Endothelial cell of umbilical vein (primary cell): ENCODE data around the gene ZNF254. TPM values are rescaled to one million over a fixed set of nuclear protein-coding genes. Genes with fewer than 3 reads are reported as not detected.

ENCODE experiments used
- BruUV-seq: library from RNA; stranded (reverse); fragments of 400-500 nt; replicated peaks from 2 replicates; lab custom pipeline; 2021; lab: Mats Ljungman, UMichigan
- CTCF ChIA-PET: fragments of 300-600, 350-600 bp; sonication (Branson Sonifier 250); formaldehyde crosslinking; loops from one replicate; lab custom pipeline; 2021; ENCODE audit warnings: antibody characterized with exemption, inconsistent platforms; lab: Charles Lee
- POLR2A ChIA-PET: fragments of 300-600, 350-600 bp; sonication (Branson Sonifier 250); formaldehyde crosslinking; loops from one replicate; lab custom pipeline; 2021; ENCODE audit warnings: antibody characterized with exemption, inconsistent platforms; lab: Charles Lee
- DNase-seq: peaks from one replicate; pipeline ENCODE4 v3.0.0-alpha.2; 2011; ENCODE audit warnings: low read depth, low spot score
- FAIRE-seq: peaks from 2 replicates; lab custom pipeline; 2011; peaks lifted over from hg19 to GRCh38; lab: Jason Lieb, UNC
- H2AFZ ChIP-seq: 2 replicates; pipeline ENCODE4 v1.6.0; 2012; ENCODE audit warnings: low read depth, low read length, control low read depth, inconsistent platforms
- H3K27ac ChIP-seq: 2 replicates; pipeline ENCODE4 v1.5.1; 2011; ENCODE audit warnings: low read depth, mild to moderate bottlenecking, control low read depth, low read length, moderate library complexity; ENCODE audit not compliant: insufficient read depth
- H3K27me3 ChIP-seq, 2 experiments: 2 replicates each; pipeline versions ENCODE4 v1.6.0 to v1.6.1; 2011; ENCODE audit warnings: low read length in 2 of 2, mixed read lengths in 1 of 2; ENCODE audit not compliant: control insufficient read depth in 2 of 2, insufficient read depth in 2 of 2
- H3K36me3 ChIP-seq, 2 experiments: 2 replicates in 1 of 2; 3 replicates in 1 of 2; pipeline ENCODE4 v1.5.1; 2011; ENCODE audit warnings: low read length in 2 of 2, mild to moderate bottlenecking in 1 of 2, moderate library complexity in 1 of 2; ENCODE audit not compliant: control insufficient read depth in 2 of 2, insufficient read depth in 2 of 2; ENCODE audit errors: extremely low read depth in 1 of 2
- H3K4me1 ChIP-seq: 3 replicates; pipeline ENCODE4 v1.5.1; 2011; ENCODE audit warnings: mild to moderate bottlenecking, low read length; ENCODE audit not compliant: control insufficient read depth, insufficient read depth; ENCODE audit errors: extremely low read depth
- H3K4me2 ChIP-seq: 2 replicates; pipeline ENCODE4 v1.6.1; 2011; ENCODE audit warnings: low read length, control low read depth, mixed read lengths; ENCODE audit not compliant: insufficient read depth
- H3K4me3 ChIP-seq, 3 experiments: fragments of 200-600 bp in 1 of 3; sonication (generic), shearing (Covaris generic) in 1 of 3; replicated peaks in 1 of 3; 2 replicates each; pipeline ENCODE4 v1.5.1; 2011 to 2016; ENCODE audit warnings: control low read depth in 3 of 3, low read length in 3 of 3, mild to moderate bottlenecking in 2 of 3, inconsistent platforms in 1 of 3, low read depth in 1 of 3, moderate library complexity in 1 of 3; ENCODE audit not compliant: insufficient read depth in 1 of 3
- H3K79me2 ChIP-seq: 2 replicates; pipeline ENCODE4 v1.6.0; 2012; ENCODE audit warnings: low read length, inconsistent platforms; ENCODE audit not compliant: control insufficient read depth, insufficient read depth
- H3K9ac ChIP-seq: replicated peaks from 2 replicates; pipeline ENCODE3; 2011; ENCODE audit warnings: low read length, control low read depth; ENCODE audit not compliant: insufficient read depth; ENCODE audit errors: extremely low read depth
- H3K9me1 ChIP-seq: replicated peaks from 3 replicates; pipeline ENCODE4 v1.6.0; 2011; ENCODE audit warnings: mild to moderate bottlenecking, low read length; ENCODE audit not compliant: control insufficient read depth, insufficient read depth; ENCODE audit errors: extremely low read depth
- H3K9me3 ChIP-seq: replicated peaks from 2 replicates; pipeline ENCODE4 v1.5.1; 2012; ENCODE audit warnings: low read length, inconsistent platforms; ENCODE audit not compliant: control insufficient read depth, insufficient read depth
- H4K20me1 ChIP-seq: replicated peaks from 2 replicates; pipeline ENCODE3; 2011; ENCODE audit warnings: mild to moderate bottlenecking, low read length; ENCODE audit not compliant: control insufficient read depth, insufficient read depth; ENCODE audit errors: extremely low read depth
- CTCF ChIP-seq, 2 donors: IDR thresholded peaks; 1 replicate in 1 of 2; 2 replicates in 1 of 2; pipeline ENCODE4 v1.5.1; 2011; ENCODE audit warnings: low read length in 2 of 2, mild to moderate bottlenecking in 2 of 2, moderate library complexity in 2 of 2, control low read depth in 1 of 2, inconsistent platforms in 1 of 2, low read depth in 1 of 2; ENCODE audit not compliant: insufficient read depth in 1 of 2; ENCODE audit errors: extremely low read depth in 1 of 2
- FOS ChIP-seq: IDR thresholded peaks from 2 replicates; pipeline ENCODE4 v1.6.1; 2011; ENCODE audit warnings: mild to moderate bottlenecking, low read length, moderate library complexity, borderline replicate concordance; ENCODE audit not compliant: insufficient read depth
- JUN ChIP-seq: IDR thresholded peaks from 2 replicates; pipeline ENCODE4 v1.6.1; 2011; ENCODE audit warnings: borderline replicate concordance, low read depth; ENCODE audit not compliant: insufficient read length, insufficient read depth
- MYC ChIP-seq: IDR thresholded peaks from one replicate; pipeline ENCODE4 v1.6.1; 2011; ENCODE audit warnings: mild to moderate bottlenecking, low read depth, low read length
- POLR2A ChIP-seq: IDR thresholded peaks from 2 replicates; pipeline ENCODE4 v1.6.1; 2012; ENCODE audit warnings: low read depth, mild to moderate bottlenecking, control low read depth, low read length
- dilution Hi-C: fragments of 300-500 bp; cut with MboI; formaldehyde crosslinking; loops from one replicate; pipeline ENCODE4 v1.15.0; 2019; ENCODE audit warnings: low sequenced_read_pairs; ENCODE audit not compliant: extremely low pct_ligation_motif_present
- intact Hi-C: fragments of 100-400 bp; cut with micrococcal nuclease; formaldehyde crosslinking; loops from one replicate; pipeline ENCODE4 v1.10.0; 2022
- polyA plus RNA-seq, 4 experiments: library from polyadenylated mRNA; depleted of rRNA in 3 of 4; stranded (reverse) in 3 of 4; unstranded in 1 of 4; fragments of >200 nt; gene quantifications; 2 replicates each; pipeline versions ENCODE4 v1.2.1 to v1.2.3, GENCODE V29; 2011 to 2012; ENCODE audit warnings: missing spikeins in 1 of 4
- total RNA-seq: library from RNA; stranded (reverse); gene quantifications from 2 replicates; pipeline ENCODE4 v1.2.3, GENCODE V29; 2021

ZNF254 gene
- total and polyA plus RNA-seq, 2 donors (not counting 3 experiments of a cell fraction or from before 2014, with no cell fraction given) = 4.9 to 16.0 TPM

- CTCF ChIA-PET = no interaction called here
- Histone ChIP-seq H3K9ac (no peak overlapping the region), H3K27ac (no peak overlapping the region), H3K36me3 (peaks cover 11 to 54% of the 10 kb centered on the region in 2 experiments), H3K9me3 (no peaks in the 10 kb centered on the region), H4K20me1 (no peaks in the 10 kb centered on the region), H2AFZ (no peak overlapping the region), H3K4me2 (no peak overlapping the region), H3K9me1 (no peaks in the 10 kb centered on the region), H3K4me1 (no peaks in the 10 kb centered on the region), H3K4me3 (no peak overlapping the region), H3K27me3 (no peaks in the 10 kb centered on the region), H3K79me2 (no peaks in the 10 kb centered on the region)
- no TSS peak for BruUV-seq
- no peak for FAIRE-seq
- no peak for DNase-seq
- dilution Hi-C loops = no loop called here
- no peak for TF ChIP-seq CTCF (IDR thresholded peaks at IDR 0.05; ENCODE audit: extremely low read depth in 1 of 2, insufficient read depth in 1 of 2, low read depth in 1 of 2, low read length in 2 of 2)
- POLR2A ChIA-PET = no interaction called here
- intact Hi-C loops = no loop called here
Measured at GRCh38 chr19:24053601-24054000, 33.4 kb upstream of the ZNF254 start.

- no TSS peak for BruUV-seq
- Histone ChIP-seq H4K20me1 (no peaks in the 10 kb centered on the region), H3K9me3 (no peaks in the 10 kb centered on the region), H3K9me1 (no peaks in the 10 kb centered on the region), H3K4me1 (no peaks in the 10 kb centered on the region), H3K27ac (no peak overlapping the region), H3K27me3 (no peaks in the 10 kb centered on the region), H3K79me2 (no peaks in the 10 kb centered on the region), H3K4me2 (no peak overlapping the region), H2AFZ (no peak overlapping the region), H3K36me3 (peaks cover 11 to 52% of the 10 kb centered on the region in 2 experiments), H3K4me3 (no peak overlapping the region), H3K9ac (no peak overlapping the region)
- CTCF ChIA-PET = no interaction called here
- FAIRE-seq (no peak), DNase-seq (no peak)
- TF ChIP-seq MYC (no peak), FOS (no peak), JUN (no peak), POLR2A (no peak)
- dilution Hi-C loops (no loop called here), intact Hi-C loops (no loop called here)
- POLR2A ChIA-PET = no interaction called here
Measured at GRCh38 chr19:24054044-24054935, 32.7 kb upstream of the ZNF254 start.
